ENCODE results near the gene BCAS1.
"Not testable (repeated sequence)": the region's sequence is repeated elsewhere in the genome, so short reads cannot be mapped to it uniquely, and the experiment has no call there.

The BCAS1 gene

DNA sequence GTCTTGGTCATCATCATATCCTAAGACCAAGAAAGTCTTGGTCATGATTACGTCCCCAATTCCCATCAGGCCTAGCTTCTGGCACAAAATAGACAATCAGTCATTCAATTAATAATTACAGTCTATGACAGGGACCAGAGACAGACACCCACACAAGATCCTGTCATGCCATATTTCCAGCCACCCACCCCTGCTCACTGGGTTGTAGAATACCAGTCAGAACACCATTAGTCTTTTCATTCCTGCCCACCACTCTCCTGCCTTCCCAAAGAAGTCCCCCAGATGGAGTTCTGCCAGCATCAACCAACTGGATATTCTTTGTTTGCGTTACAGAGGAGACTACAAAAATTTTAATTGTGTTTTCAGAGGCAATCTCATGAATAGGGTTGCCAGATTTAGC is 81.0 kb downstream of the BCAS1 start:
- DNase-seq (ENCODE audit: low read depth in 2 of 3, low spot score in 2 of 3): no peak

DNA sequence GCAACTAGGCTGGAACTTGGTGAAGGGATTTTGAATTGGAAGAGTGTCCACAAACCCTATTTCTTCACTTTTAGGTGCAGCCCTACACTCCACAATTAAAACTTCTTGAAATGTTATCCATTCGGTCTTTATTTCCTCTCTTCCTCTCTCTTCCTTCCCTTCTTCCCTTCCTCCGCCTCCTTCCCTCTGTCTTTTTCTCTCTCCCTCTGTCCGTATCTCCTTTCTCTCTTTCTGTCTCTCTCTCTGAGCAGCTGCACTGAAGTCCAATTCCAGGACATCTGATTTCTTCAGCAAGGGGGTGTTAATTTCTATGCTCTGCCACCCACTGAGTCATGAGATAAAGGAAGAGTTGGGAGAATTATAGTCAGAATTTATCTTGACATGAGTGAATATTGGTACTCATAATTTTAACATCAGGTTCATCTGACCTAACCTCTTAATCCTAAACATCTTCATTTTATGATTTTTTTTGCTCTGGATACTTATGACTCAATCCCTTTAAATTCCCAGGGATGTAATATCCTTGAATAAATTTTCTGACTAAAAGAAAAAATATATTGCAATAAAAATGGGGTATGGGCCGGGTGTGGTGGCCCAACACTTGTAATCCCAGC is 84.2 kb downstream of the BCAS1 start:
- no peak for DNase-seq (ENCODE audit: low read depth in 2 of 3, low spot score in 2 of 3)

DNA sequence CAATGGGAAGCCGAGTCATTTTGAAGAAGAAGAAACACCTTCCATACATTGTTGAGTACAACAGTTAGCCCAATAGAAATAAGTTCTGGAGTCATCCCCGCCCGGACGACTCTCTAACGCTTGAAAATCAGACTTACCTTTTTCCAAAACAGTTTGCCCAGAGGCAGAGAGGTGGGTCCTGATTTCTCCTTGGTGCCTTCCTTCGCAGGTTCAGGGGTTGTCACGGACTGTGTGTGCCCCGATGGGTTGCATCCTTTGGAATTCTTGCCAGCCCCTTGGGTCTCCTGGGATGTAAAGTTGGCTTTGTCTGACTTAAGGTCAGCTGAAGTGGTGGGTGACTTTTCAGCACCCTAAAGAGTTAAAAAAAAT is 85.3 kb downstream of the BCAS1 start:
- no peak for DNase-seq (ENCODE audit: low read depth in 2 of 3, low spot score in 2 of 3)

DNA sequence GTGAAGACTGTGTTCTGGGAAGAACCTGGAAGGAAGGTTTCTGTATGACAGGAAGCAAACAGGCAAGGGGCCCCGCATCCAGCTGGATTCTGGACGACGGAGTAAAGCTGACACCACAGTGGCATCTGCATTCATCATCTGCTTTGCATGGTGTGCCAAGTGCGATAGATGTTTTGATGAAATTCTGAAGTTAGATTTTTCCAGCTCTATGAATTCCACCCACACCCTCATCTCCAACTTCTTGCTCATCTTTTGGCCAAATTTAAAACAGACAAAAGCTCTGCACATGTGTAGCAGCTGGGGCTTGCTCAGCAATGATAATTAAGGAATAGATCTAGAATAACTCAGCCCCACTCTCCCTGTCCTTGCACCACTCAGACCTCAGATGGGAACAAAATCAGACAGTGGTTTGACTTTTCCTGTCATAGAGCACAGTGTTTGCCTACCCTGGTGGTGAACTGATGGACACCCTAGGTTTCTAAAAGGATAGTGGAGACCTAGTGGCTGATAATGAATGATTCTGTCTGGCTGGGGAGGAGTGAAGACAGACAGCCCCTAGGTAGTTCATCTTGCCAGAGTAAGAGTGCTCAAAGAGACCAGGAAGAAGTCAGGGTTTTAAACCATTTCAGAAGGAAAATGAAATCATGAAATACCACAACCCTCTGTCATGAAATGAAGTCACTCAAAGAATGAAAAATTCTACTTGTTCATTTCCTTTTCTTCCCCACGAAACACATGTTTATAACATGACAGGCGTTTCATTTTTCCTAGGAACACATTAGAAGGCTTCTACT is 85.8 kb downstream of the BCAS1 start:
- no peak for DNase-seq (ENCODE audit: low read depth in 2 of 3, low spot score in 2 of 3)

DNA sequence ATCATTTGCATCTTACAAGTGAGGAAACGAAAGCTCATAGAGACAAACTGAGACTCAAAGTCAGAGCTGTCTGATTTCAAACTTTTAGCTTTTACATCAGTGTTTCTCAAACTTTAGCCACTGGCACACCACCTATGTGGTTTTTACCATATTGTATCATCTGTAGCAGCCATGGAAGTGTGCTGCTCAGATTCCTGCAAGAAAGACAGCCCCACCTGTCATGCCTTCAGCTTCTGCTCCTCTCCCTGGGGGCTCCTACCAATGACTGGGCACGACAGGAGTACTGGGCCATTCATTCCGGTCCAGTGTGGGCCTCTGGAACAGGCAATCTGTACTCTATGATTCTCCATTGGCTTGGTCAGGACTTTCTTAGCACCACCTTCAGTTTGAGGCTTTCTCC is 87.0 kb downstream of the BCAS1 start:
- DNase-seq (ENCODE audit: low read depth in 2 of 3, low spot score in 2 of 3): no peak

DNA sequence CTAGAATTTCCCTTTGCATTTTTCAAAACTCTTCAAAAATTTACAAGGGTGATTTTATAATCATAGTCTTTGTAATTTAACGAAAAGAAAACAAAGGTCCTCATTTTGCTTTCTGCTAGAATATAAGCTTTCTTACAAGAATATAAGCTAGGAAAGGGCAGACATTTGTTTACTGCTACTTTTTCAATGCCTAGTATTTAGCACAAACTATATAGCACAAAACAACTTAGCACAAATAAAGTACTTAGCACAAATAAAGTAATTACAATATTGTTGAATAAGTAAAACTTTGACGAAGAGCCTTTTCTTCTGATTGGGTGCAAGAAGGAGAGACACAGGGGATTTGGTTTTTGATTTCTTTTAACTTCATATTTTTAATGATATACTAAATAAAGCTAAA is 87.8 kb downstream of the BCAS1 start:
- DNase-seq (ENCODE audit: low read depth in 2 of 3, low spot score in 2 of 3): no peak

DNA sequence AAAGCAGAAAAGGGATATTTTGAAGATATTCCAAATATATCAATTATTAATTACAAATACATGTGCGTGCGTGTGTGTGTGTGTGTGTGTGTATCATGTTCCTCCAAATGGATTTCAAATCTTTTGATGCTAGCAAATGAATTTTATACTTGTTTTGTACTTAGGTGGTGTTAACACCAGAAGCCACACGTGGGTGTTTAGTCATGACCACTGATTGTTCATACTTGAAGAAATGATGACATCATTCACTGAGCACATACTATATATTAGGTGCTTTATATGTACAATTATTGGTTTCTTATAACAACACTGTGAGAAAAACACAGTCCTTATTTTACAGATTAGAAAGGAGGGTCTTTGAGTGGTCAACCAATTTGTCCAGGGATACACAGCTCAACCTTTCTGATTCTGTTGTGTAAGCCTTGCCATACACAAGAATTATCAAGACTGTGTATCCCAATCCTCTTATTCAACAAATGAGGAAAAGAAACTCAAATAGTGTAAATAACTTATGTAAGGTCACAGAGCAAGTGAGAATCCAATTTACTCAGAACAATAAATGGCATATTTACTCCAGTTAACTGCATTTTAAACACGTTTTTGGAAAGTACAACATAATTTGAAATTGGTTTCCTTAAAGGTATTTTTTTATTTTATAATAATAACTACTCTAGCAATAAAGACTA is 88.5 kb downstream of the BCAS1 start:
- DNase-seq (ENCODE audit: low read depth in 2 of 3, low spot score in 2 of 3): no peak

DNA sequence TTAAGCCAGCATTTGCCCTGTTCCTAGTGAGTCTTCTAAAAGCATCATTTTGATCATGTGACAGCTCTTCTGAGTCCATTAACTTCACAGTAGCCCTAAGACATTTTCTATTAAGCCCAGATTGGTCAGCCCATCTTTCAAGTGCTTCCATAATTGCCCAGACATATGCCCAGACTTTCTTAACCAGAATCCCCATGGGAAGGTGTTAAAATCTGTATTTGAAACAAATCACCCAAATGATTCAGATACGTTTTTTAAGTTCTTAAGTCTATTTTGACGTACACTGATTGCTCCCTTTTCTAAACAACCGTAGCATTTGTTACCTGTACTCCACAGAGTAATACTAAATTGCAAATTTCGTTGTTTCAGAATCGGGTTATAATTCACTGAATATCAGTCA is 89.3 kb downstream of the BCAS1 start:
- DNase-seq (ENCODE audit: low read depth in 2 of 3, low spot score in 2 of 3): no peak

DNA sequence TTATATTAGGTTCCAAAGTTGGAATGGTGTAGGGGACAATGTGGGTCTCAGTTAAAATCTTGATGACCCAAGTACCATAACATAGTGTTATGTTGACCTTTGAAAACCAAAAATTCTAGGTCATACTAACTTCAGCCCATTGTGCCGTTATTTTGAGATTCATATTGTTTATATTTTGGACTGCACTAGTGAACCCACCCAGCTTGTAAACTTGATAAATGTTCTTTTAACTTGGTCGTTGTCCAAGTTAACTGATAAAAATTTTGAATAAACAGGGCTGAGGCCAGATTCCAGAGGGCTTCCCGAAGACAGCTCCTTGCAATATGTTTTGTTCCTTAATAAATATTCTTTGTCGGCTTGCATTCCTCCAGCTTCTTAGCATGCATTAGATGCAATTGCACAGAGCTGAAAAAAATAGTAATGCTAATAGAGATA is 90.3 kb downstream of the BCAS1 start:
- DNase-seq (ENCODE audit: low read depth in 2 of 3, low spot score in 2 of 3): no peak

DNA sequence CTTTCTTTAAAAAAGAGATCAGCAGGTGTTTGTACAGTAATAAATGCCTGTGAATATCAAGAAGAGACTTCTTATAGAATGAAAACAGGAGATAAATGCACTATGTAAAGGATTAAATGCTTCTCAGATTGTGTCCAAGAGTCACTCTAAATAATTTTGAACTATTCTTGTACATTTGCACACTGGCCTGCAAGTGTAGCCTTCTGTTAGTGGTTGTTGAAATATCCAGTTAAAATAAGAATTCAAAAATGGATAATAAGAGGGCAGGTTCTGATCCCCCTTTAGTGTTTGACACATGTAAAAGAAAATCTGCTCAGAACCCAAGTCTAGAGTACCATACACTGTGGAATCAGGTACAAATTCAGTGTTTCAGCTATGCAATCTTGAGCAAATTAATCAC is 91.9 kb downstream of the BCAS1 start:
- DNase-seq (ENCODE audit: low read depth in 2 of 3, low spot score in 2 of 3): no peak

DNA sequence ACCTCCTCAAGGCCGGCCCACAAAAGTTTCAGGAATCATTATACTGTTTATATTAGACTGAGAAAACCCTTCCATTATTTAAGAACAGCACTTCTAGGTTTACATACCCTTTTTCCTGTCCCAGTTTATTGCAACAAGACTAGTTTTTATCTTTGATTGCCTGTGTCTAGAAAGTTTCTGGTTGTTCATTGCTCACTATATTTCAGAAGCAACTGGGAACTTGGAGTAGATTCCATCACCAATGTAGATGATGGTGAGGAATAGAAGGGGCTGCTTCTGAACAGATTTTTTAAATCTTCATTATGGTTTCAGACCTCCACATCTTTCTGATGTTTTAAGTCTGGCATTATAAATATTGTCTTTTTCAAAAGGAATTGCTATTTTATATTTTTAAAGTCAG is 93.0 kb downstream of the BCAS1 start:
- no peak for DNase-seq (ENCODE audit: low read depth in 2 of 3, low spot score in 2 of 3)

DNA sequence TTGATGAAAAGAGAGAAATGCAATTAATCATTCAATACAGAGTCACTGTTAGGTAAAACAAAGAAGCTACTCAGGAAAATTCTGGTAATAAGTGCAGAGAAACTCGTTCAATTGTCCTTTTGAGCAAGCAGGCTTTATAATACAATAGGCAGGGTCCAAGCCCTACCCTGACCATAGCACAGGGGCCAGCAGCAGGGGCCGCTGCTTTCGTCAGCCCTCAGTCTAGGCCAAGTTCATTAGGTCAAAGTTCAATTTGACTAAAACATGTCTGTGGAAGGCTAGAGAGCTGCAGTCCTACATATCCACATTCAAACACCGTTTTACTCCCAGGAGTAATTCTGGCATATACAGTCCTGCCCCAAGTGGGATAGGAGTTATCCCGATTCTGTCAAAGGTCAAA is 94.6 kb downstream of the BCAS1 start:
- no peak for DNase-seq (ENCODE audit: low read depth in 2 of 3, low spot score in 2 of 3)

DNA sequence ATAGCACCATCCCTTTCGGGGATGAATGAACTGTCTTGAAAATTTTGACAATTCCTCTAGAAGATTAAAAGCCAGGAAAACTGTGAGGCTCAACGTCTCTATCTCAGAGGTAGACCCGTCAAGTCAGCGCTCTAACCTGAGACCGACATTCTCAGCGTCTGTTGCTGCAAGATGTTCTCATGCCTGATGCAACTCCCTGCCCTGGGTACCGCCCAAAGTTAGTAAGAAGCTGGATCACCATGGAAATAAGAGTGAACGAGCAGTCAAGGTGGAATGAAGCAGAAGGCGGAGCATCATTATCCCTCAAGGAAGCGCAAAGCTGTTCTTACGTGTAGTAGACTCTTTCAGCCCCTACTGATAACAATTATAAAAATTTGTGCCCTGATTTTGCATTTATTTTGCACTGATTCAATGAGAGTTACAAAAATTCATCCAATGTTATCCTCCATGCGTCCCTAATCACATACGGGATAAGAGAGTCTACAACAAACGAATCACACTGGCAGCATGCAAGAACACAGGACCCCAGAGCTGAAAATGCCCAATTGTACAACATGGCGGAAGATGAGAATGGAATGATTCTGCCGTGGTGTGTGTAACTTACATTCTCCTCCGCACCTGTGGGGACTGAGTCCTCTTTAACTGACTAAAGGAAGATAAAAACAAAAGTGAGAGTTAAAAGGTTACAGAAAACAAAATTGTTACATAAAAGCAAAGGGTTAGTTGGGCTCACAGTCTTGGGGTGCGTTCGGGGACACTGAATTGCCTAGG is 95.4 kb downstream of the BCAS1 start:
- DNase-seq (ENCODE audit: low read depth in 2 of 3, low spot score in 2 of 3): no peak

DNA sequence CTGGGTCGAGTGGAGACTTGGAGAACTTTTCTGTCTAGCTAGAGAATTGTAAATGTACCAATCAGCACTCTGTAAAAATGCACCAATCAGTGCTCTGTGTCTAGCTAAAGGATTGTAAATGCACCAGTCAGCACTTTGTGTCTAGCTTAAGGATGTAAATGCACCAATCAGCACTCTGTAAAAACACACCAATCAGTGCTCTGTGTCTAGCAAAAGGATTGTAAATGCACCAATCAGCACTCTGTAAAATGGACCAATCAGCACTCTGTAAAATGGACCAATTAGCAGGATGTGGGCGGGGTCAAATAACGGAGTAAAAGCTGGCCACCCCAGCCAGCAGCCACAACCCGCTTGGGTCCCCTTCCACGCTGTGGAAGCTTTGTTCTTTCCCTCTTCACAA is 96.5 kb downstream of the BCAS1 start:
- DNase-seq (ENCODE audit: low read depth in 2 of 3, low spot score in 2 of 3): not testable (repeated sequence)

DNA sequence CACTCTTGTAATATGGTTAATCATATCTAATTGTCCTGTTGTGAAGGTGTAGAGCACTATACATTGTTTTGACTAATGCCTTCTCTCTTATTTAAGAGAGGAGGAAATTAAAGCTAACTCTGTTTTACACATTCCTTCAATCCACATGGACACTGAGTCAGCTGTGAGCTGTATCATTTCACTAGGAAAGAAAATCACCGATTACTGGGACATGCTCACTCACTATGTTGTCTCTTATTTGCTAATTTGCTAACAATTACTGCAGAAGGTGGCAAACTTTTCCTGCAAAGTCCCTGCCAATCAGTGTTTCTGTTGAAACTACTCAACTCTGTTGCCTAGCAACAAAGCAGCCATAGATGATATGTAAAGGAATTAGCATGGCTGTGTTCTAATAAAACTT is 98.2 kb downstream of the BCAS1 start:
- no peak for DNase-seq (ENCODE audit: low read depth in 2 of 3, low spot score in 2 of 3)

DNA sequence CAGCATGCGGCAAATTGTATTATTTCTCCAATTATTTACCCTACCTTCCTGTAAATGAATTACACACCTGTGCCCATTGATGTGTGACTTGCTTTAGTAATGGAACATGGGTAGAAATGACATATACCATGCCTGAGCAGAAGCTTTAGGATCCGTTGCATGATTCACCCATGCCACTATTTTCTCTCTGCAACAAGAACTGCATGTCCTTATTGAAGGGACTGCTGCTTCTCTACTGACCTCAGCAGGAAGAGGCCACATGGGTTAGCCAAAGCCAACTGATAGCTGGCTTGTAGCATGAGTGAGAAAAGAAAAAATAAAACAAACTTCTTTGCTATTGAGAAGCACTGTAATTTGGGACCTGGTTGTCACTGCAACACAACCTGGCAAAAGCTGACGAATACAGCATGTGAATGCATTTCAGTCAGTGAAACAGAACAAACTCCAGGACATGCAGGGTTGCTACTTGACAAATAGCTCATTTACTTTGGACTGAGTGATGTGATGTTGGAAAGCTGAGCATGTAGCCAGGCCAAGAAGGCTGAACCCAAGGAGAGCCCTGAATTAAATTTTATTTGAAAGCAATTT is 99.2 kb downstream of the BCAS1 start:
- DNase-seq (ENCODE audit: low read depth in 2 of 3, low spot score in 2 of 3): no peak

DNA sequence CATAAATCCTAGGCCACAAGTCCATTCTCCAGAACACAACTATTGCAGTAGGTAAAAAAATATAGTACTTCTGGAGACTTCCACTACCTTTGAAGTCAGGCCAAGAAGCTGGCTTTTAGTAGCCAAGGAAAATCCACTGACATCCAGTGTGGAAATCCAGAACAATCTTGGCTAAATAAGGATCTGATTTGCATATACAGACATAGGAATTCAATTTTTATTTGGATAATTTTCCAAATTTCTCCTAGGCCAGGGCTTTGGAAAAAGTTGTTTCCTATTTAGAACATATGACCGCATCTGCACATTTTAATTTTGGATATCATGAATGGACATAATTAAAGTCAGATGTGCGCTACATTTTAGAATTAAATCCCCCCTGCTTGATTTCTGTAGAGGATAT is 100.2 kb downstream of the BCAS1 start:
- no peak for DNase-seq (ENCODE audit: low read depth in 2 of 3, low spot score in 2 of 3)

DNA sequence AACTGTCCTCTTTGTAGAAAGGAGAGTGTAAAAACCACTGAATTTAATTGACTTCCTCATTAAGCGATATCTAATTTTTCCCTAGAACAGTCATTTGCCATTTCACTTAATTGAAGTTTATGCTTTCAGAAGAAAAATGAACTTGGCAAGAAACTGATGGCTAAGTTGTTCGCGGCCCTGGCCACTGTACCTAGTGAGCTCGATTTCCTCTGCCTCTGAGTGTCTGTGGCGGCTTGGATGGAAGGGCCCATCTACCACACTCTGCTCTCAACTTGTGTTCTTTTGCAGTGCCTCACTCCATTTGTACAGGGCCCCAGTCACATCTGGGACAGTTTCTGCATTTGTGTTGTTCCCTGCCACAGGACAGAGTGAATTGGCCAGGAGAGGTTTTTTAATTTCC is 102.9 kb downstream of the BCAS1 start:
- no peak for DNase-seq (ENCODE audit: low read depth in 2 of 3, low spot score in 2 of 3)

DNA sequence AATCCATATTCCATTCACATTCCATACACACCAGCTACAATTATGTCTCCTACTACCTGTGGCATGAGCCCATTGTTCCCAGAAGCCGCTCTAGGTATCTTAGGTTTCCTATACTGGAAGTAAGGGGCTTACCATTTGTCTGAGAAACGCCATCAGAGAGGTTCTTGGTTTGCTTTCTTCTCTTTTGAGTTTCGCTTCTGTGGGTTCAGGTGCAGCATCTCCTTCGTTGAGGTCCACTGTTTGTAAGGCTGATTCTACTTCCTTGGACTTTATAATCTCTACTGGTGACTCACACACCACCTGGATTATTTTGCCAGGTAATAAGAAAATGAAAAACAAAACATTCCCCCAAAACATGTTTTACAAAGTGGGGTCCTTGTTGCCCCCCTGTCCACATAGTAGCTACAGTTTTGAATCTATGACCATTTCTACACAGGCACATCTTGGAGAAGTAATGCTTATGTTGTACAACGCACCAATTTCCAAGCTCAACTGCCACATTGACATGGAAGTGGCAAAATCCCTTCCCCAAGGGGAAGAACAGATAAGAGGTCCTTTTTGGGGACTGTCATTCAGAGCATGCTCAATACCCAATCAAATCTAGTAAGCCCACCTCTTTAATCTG is 103.5 kb downstream of the BCAS1 start:
- no peak for DNase-seq (ENCODE audit: low read depth in 2 of 3, low spot score in 2 of 3)

DNA sequence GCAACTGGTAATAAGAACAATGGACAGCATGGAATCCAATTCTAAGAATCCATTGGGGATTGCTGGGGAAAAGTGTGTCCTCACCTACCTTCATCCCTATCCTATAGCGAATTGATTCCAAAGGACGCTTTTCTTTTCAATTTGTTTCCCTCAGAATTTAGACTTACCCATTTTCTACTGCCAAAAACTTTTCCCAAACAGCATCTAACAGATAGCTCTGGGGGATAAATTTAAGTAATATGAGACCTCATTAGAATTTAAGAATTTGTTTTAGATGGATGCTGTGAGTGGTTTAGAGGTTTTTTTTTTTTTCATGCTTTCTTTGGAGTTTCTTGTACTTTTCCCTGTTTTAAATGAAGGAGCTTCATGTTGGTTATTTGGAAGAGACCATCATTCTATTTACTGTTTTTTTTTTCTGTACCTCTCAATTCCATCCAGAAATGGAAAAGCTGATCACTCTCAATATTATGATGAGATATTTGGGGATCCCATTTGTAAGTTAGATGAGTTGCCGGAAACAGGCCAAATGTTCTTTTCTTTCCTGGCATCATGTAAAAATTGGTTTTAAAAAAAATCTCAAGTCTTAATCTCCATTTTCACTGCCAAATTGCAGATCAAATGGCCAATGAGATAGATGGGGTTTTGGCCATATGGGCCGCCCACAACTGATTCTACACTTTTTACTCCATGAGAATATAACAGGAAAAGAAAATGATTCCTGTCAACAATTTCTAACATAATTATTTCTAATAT is 105.7 kb downstream of the BCAS1 start:
- DNase-seq (ENCODE audit: low read depth in 2 of 3, low spot score in 2 of 3): no peak
